HG03280 (cell line): Measurements from ENCODE around the gene EFCAB7.
"Not testable (repeated sequence)": the region's sequence is repeated elsewhere in the genome, so short reads cannot be mapped to it uniquely, and the experiment has no call there.

Experiments
- ATAC-seq: cut with Tn5 transposase; IDR thresholded peaks from one replicate; pipeline ENCODE4 v1.9.1; 2021; ENCODE audit warnings: mild to moderate bottlenecking, moderate library complexity; ENCODE audit not compliant: unreplicated experiment

Gene EFCAB7

DNA sequence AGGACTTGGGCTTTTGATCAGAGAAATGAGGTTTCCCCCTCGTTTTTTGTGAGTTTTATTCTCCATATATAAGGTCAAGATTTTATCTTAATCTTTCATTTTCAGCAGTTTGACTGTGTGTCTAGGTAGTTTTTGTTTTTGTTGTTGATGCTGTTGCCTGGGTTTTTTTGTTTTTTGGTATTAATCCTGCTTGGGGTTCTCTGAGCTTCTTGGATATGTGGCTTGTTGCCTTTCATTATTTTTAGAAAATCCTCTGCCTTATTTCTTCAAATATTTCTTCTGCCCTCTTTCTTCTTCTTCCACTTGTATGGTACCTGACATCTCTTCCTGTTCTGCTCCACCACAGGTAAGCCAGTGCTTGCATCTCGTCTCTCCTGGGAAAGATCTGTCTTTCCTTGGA lies 25.0 kb downstream of the EFCAB7 start:
- no peak for ATAC-seq

DNA sequence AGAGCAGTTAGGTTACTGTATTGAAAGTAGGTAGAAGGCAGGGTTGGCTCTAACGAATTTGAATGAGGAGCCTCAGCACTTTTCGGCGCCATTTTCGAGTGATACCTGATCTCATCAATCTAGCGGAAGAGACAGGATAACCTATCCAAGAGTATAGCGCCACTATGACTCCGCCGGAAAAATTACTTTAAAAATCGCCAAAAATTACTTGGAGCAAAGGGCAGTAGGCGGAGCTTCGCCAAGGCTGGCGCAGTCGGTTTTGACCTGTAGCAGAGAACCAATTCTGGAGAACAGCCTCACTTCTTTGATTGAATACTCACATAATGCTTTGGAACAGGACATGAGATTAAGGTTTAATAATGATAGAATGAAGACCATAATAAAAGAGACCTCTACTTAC lies 25.6 kb downstream of the EFCAB7 start:
- no peak for ATAC-seq

DNA sequence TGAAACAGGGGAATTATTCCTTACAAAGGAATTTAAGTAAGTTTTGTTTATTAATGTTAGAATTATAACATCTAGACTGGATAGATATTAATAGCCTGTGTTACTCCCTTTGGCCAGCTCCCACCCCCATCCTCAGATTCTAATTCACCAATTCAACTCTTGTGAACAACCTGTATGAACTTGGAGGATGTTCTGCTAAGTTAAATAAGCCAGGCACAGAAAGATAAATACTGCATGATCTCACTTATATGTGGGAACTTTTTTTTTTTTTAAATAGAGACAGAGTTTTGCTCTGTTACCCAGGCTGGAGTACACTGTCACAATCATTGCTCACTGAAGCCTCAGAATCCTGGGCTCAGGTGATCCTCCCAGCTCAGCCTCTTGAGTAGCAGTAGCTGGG lies 32.2 kb downstream of the EFCAB7 start:
- ATAC-seq: no peak

DNA sequence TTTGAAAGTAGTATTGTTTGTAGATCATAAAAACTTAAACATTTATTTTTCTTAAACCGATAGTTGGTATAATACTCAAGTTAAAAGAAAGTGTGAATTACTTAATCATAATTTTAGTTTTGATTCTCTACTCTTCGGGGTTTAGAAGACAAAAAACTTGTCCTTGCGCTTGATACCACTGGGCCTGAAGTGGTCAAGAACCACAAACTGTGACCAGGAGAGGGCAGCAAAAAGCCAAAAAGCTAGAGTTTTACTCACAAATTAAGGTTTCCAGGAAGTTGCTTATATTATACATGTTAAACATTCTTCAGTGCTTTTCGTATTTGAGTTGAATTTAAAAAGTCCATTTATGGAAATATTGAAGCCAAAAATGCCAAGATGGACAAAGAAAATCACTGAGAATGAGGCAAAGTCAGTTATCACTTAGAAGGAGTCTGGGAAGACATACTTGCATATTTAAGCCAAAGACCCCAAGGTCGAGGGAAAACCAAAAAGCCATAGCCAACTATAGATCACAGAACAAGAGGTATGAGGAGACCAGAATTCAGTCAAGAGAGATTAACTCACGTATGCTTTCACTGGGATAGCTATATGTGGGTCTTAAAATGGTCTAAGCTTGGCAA lies 34.2 kb downstream of the EFCAB7 start:
- ATAC-seq: no peak

DNA sequence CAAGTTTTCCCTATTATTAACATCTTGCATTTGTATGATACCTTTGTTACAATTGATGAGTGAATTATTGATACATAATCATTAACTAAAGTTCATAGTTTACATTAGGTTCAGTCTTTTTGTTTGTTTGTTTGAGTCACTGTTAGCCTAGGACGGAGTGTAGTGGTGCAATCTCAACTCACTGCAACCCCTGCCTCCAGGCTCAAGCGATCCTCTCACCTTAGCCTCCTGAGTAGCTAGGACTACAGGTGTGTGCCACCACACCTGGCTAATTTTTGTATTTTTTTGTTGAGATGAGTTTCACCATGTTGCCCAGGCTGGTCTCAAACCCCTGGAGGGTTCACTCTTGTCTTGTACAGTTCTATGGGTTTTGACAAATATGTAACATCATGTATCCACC lies 36.0 kb downstream of the EFCAB7 start:
- no peak for ATAC-seq

DNA sequence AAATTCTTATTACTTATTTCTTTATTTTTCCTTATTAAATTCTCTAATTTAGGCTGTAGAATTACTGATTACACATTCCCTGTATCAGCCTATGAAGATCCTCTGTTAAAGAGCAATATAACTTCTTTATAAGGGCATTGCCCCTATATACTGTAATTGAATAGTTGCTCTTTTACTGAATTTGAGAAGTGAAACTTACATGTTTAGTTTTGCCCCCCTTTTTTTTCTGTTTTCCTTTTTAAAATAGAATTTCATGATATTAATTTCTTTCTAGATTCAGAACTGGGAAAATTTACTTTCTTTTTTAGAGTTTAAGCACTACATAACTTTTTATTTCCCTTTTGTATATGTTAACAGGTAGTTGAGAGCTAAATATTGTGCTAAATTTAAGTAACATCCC lies 40.4 kb downstream of the EFCAB7 start:
- ATAC-seq: no peak

DNA sequence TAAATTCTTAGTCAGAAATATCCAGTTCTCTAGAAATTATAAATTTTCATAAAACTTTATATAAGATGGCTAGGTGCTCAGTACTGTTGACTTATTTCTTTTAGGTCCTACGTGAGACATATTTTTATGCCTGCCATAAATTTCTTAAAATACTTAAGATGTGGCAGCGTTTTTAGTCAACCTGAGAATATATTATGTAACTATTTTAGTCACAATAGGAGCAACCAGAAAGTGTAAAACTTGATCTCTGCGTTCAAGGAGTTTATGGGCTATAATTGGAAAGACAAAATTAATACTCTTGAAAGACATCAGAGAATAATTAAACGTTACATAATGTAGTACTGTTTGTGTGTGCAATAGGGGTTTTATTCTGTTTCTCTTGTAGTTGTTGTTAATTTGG lies 45.7 kb downstream of the EFCAB7 start:
- no peak for ATAC-seq

DNA sequence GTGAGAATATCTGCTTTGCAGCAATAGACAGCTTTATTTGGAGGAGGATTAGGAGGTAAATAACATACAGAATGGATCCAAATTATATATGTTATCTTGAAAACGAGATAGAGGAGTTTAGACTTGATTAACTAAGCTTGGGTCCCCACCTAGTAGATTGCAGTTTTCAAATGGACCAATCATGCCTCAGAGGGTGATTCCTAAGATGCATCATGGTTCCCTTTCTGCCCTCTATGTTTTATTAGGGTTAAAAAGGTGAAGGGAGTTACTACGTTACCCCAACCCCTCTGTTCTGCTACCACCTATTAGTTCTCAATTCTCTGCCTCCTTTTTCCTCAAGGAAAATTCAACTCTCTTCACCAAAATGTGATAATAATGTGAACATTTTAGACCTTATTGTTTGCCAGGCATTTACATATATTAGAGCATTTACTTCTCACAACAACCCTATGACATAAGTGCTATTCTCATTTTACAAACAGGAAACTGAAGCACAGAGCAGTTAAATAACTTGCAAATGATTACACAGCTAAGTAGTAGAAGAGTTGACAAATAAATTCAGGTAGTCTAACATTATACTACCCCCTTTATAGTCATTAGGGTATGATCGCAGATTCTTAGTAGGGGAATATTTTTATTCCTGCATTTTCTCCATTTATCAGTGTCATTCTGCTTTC lies 46.5 kb downstream of the EFCAB7 start:
- no peak for ATAC-seq

DNA sequence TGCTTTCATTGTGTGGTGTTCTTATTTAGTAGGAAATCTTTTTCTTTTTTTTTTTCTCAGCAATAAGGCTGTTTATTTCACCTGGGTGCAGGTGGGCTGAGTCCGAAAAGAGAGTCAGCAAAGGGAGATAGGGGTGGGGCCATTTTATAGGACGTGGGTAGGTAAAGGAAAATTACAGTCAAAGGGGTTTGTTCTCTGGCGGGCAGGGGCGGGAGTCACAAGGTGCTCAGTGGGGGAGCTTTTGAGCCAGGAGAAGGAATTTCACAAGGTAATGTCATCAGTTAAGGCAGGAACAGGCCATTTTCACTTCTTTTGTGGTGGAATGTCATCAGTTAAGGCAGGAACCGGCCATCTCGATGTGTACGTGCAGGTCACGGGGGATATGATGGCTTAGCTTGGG lies 49.4 kb downstream of the EFCAB7 start:
- not testable (repeated sequence) for ATAC-seq

DNA sequence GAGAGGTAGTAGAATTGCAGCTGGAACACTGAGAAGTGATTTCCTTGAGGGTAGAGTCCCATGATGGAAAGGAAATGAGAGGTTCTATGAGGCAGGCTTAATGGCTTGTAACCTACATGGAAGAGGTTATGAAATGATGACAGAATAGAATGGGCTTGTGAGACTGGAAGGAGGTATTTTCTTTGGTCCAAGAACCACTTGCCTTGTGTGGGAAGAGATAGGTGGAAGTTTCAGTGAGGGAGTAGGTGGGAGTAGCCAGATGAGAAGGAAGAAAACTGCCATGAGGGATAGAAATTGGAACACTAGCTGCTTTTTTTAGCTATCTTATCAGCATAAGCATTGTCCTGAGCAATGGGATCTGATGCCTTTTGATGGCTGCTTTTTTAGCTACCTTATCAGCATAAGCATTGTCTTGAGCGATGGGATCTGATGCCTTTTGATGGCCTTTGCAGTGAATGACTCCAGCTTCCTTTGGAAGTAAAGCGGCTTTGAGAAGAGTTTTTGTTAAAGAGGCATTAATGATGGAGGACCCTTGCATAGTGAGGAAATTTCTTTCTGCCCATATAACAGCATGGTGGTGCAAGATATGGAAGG lies 51.0 kb downstream of the EFCAB7 start:
- ATAC-seq: not testable (repeated sequence)

DNA sequence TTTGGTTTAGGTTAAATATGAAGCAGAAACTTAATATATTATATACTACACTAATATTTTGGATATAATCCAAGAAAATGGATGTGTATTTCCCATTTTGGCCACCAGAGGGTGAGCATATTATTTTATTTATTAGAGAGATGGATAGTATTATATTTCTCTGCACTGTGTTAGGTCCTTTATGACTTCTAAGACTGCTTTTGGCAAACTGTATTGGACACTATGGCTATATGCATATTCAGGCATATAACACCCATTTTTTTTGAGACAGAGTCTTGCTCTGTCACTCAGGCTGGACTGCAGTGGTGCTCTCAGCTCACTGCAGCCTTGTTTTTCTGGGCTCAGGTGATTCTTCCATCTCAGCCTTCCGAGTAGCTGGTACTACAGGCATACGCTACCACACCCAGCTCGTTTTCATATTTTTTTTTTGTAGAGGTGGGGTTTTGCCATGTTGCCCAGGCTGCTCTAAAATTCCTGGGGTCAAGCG lies 52.1 kb downstream of the EFCAB7 start:
- no peak for ATAC-seq

DNA sequence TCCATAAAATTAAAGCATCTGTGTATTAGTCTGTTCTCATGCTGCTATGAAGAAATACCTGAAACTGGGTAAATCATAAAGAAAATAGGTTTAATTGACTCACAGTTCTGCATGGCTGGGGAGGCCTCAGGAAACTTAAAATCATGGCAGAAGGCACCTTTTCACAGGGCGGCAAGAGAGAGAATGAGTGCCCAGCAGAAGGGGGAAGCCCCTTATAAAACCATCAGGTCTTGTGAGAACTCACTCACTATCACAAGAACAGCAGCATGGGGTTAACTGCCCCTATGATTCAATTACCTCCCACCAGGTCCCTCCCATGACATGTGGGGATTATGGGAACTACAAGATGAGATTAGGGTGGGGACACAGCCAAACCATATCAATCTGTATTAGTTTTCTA lies 63.0 kb downstream of the EFCAB7 start:
- ATAC-seq: not testable (repeated sequence)

DNA sequence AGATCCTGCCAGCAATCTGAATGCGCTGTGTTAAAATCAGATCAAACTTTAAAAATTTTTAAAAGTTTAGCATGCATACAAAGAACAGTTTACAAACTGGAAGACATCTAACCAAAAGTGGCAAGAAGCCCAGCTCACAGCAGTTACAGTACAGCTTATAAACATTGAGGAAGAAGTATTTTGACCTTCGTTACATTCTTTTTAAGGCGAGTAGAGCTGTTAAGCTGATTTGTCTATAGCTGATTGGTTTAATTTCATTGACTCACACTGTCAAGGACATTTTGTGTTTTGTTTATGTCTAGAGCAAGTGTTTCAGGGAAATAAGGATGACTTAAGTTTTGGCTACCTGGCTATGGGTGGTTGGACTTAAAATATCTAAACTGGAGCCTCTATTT lies 66.8 kb downstream of the EFCAB7 start:
- ATAC-seq: no peak

DNA sequence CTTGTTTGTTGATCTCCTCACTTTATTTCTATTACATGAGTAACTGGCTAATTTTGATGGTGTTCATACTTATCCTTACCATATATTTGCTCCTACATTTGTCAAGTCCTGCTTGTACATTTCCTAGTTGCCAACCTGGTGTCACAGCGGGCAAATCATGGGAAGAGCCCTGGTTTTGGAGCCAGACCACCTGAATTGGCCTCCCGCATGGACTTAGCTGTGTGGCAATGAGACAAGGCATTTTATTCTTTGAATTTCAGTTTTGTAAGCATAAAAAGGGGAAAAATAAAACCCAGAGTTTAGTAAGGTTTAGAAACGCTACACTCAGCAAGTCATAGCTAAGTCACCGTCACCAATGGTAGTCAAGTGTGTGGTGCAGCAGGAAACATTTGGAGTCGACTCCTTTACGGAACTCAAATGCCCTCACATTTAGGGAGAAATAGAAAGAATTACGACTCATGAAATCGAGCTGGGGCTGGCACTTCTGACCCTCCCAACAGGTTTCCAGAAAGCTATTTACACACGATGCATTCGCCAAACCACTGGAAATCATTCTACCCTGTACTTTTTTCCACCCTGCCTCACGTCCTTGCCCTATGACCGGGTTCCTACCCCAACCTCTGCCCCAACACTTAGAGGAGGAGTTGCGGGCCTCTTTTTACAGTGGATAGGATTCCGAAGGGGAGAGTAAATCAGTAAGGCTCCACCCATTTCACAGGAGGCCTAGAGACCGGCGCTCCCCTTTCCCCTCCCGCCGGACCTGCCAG lies 69.4 kb downstream of the EFCAB7 start:
- no peak for ATAC-seq

DNA sequence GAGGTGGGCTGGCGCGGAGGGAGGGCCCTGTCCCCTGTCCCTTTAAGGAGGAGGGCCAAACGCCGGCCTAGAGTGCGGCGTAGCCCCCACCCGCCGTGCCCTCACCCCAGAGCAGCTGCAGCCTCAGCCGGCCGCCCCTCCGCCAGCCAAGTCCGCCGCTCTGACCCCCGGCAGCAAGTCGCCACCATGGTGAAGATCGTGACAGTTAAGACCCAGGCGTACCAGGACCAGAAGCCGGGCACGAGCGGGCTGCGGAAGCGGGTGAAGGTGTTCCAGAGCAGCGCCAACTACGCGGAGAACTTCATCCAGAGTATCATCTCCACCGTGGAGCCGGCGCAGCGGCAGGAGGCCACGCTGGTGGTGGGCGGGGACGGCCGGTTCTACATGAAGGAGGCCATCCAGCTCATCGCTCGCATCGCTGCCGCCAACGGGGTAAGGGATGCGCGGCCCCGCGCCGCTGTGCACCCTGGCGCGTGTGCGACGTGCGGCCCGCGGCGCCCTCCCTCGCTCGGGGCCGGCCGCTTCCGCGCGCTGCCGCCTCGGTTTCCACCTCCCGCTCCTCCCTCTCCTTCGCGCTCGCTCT lies 70.1 kb downstream of the EFCAB7 start, which contains the start of gene PGM1:
PGM1 (plus strand) TSS at position 109 of the 583 bp plus-strand sequence; CDS start at position 187, 78 bp downstream.
- peak; percentile 72 for ATAC-seq

DNA sequence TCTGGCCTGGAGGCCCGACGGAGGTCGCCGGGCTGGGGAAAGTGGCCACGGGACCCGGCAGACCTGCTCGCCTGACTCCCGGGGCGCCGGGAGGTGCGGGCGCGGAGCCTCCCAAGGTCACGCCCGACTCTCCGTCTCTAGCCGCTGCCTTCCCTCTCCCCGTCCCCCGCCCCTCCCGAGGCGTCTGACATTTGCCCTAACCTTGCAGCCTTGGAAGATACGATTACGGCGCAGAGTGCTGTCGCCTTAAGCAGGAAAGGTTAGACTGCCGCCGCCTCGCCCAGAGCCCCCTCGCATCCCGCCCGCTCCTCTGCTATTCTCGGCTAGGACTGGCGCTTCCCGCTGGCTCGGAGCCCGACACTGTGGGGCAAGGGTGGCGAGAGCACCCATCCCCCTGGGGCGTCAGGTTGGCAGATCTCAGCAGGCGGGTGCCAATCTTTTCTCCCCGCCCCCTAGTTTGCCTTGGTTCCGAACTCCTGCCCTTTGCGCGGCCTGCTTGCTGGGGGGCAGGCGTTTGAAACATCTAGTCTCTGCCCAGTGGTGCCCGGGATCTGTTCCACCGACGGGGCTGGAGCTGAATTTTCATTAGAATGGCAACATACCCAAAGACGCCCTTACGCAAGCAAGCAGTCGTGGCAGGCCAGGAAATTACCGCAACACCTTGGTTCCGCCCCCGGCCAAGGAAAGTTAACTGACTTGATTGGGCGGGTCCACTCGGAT lies 70.7 kb downstream of the EFCAB7 start:
- ATAC-seq: peak; percentile 59

DNA sequence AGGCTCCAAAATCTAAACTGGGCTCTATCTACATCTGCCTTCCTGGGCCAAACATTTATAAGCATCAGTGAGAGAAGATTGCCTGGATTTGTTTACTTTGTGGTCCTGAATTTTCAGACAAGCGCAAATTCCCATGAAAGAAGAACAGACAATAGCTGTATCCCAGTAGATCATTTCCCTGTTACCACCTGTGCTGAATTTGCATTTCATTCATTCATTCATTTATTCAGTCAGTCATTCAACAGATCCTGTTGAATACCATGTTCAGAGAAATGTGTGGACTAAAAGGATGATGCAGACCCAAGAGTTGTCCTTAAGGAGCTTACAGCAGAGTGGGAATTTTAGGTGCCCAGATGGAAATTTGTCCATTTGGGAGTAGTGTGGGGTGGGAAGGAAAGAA lies 72.1 kb downstream of the EFCAB7 start:
- ATAC-seq: no peak

DNA sequence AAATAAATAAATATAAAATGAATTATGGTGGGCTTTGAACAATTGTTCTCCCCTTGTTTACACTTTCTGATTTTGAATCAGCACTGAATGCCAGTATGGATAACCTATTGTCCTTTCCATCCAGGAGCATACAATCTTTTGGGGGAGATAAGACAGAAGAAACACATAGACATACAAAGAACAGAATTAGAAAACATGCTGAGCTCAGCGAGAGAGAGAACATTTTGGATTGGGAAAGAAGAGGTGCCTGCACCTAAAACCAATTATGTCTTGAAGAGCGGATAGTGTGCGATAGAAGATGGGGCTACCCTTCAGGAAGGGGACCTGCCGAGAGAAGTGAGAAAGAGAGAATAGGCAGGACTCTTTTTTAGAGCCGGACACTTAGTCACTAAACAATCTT lies 76.5 kb downstream of the EFCAB7 start:
- no peak for ATAC-seq

DNA sequence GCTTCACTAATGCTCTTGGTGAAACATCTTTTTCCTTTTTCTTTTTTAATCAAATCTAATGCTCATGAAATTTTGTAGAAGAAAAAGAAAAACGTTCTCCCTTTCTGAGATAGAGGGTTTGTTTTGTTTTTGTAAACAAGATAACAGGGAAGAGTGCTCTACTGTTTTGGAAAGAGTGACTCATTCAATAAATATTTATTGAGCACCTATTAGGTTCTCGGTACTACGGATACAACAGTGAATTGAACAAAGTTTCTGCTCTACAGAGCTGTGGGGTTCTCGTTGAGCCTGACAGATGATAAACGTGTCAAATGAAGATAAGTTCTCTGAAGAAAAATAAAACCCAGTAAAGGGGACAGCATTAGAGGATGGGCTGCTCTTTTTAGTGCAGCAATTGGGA lies 76.9 kb downstream of the EFCAB7 start:
- ATAC-seq: no peak

DNA sequence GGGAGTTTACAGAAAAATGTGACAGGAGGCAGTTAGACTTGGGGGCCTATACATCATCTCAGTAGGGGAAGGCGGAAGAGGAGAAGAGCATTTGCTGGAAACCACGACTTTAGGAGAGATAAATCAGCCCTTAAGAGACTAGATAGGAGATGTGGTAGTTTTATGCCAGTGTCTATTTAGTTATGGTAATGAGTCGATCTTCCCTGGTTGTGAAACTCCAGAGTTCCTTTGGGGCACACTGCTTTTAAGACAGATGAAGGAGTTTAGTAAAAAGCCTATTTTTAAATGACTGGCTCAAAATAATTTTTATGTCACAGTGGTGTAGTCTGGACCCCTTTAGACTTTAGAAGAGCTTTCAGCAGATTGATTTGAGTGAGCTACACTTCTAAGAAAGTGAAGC lies 77.7 kb downstream of the EFCAB7 start:
- ATAC-seq: no peak
